Measurements from ENCODE around the gene GNAS-AS1.
"Not testable (repeated sequence)": the region's sequence is repeated elsewhere in the genome, so short reads cannot be mapped to it uniquely, and the experiment has no call there.

DNA sequence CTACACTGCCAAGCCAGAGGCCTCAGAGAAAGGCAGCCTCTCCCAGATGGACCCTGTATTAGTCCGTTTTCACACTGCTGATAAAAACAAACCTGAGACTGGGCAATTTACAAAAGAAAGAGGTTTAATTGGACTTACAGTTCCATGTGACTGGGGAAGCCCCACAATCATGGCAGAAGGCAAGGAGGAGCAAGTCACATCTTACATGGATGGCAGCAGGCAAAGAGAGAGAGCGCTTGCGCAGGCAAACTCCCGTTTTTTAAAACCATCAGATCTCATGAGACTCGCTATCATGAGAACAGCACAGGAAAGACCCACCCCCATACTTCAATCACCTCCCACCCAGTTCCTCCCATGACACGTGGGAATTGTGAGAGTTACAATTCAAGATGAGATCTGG lies 30.2 kb downstream of the GNAS-AS1 start:
- TF ChIP-seq, protein P1, sequence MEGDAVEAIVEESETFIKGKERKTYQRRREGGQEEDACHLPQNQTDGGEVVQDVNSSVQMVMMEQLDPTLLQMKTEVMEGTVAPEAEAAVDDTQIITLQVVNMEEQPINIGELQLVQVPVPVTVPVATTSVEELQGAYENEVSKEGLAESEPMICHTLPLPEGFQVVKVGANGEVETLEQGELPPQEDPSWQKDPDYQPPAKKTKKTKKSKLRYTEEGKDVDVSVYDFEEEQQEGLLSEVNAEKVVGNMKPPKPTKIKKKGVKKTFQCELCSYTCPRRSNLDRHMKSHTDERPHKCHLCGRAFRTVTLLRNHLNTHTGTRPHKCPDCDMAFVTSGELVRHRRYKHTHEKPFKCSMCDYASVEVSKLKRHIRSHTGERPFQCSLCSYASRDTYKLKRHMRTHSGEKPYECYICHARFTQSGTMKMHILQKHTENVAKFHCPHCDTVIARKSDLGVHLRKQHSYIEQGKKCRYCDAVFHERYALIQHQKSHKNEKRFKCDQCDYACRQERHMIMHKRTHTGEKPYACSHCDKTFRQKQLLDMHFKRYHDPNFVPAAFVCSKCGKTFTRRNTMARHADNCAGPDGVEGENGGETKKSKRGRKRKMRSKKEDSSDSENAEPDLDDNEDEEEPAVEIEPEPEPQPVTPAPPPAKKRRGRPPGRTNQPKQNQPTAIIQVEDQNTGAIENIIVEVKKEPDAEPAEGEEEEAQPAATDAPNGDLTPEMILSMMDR (IDR thresholded peaks at IDR 0.05; ENCODE audit: insufficient read depth, low read length, poor library complexity, severe bottlenecking), result not testable (repeated sequence)
- not testable (repeated sequence) for TF ChIP-seq EZH2phosphoT487 (conservative IDR thresholded peaks at IDR 0.05; ENCODE audit: low read length)

All from SU-DHL-6 (cell line).